HepG2 (cell line): ENCODE data around the gene NPHP4. TPM values are rescaled to one million over a fixed set of nuclear protein-coding genes. Genes with fewer than 3 reads are reported as not detected.

ENCODE experiments used
- ATAC-seq: fragments of 200-7000 bp; cut with Tn5 transposase; 3 replicates; pipeline ENCODE4 v1.9.1; 2020; ENCODE audit warnings: mild to moderate bottlenecking, moderate library complexity
- BruUV-seq: library from RNA; stranded (reverse); fragments of 400-500 nt; replicated peaks from 2 replicates; lab custom pipeline; 2021; lab: Mats Ljungman, UMichigan
- CTCF ChIA-PET: fragments of 300-600 bp; formaldehyde crosslinking; extraction: SDS; loops from one replicate; lab custom pipeline; 2021; ENCODE audit warnings: low total read pairs, inconsistent platforms, low intra/inter-chr PET ratio; lab: Yijun Ruan, JAX
- POLR2A ChIA-PET: fragments of 350-600 bp; sonication (Branson Sonifier 250); formaldehyde crosslinking; loops from one replicate; lab custom pipeline; 2020; ENCODE audit warnings: antibody characterized with exemption, inconsistent platforms; lab: Yijun Ruan, JAX
- DNase-seq: peaks from one replicate; pipeline ENCODE4 v3.0.0-alpha.2; 2015; ENCODE audit warnings: low spot score
- FAIRE-seq: peaks from 3 replicates; lab custom pipeline; 2011; peaks lifted over from hg19 to GRCh38; lab: Jason Lieb, UNC
- H2AFZ ChIP-seq: one replicate; pipeline ENCODE4 v1.6.1; 2011; ENCODE audit warnings: low read length, inconsistent platforms
- H3K27ac ChIP-seq: fragments of 300-600 bp; 3 replicates; pipeline ENCODE4 v1.8.0; 2011; ENCODE audit warnings: mixed run types, mild to moderate bottlenecking, mixed read lengths, low read length, inconsistent platforms; ENCODE audit not compliant: insufficient read depth; ENCODE audit errors: extremely low read length
- H3K27me3 ChIP-seq, 2 experiments: fragments of 200-600 bp in 1 of 2; 2 replicates in 1 of 2; 3 replicates in 1 of 2; pipeline versions ENCODE4 v1.6.0 to v1.8.0; 2011; ENCODE audit warnings: low read length in 2 of 2, mild to moderate bottlenecking in 2 of 2, moderate library complexity in 2 of 2, inconsistent platforms in 1 of 2; ENCODE audit not compliant: insufficient read depth in 2 of 2, control insufficient read depth in 1 of 2
- H3K36me3 ChIP-seq, 2 experiments: fragments of 200-600 bp in 1 of 2; replicated peaks in 1 of 2; 2 replicates in 1 of 2; 3 replicates in 1 of 2; pipeline versions ENCODE4 v1.5.1 to v1.8.0; 2011; ENCODE audit warnings: low read length in 2 of 2, inconsistent platforms in 1 of 2; ENCODE audit not compliant: insufficient read depth in 2 of 2, control insufficient read depth in 1 of 2
- H3K4me1 ChIP-seq: 2 replicates; pipeline ENCODE4 v1.5.1; 2012; ENCODE audit warnings: low read length, inconsistent platforms; ENCODE audit not compliant: insufficient read depth
- H3K4me2 ChIP-seq: 2 replicates; pipeline ENCODE4 v1.6.0; 2011; ENCODE audit warnings: low read depth, low read length, inconsistent platforms
- H3K4me3 ChIP-seq, 3 experiments: fragments of 200-600 bp in 1 of 3; sonication (generic), shearing (Covaris generic) in 1 of 3; replicated peaks in 1 of 3; 2 replicates each; pipeline ENCODE4 v1.5.1; 2011 to 2016; ENCODE audit warnings: low read length in 3 of 3, inconsistent platforms in 2 of 3, low read depth in 2 of 3, mild to moderate bottlenecking in 2 of 3, control low read depth in 1 of 3, mixed read lengths in 1 of 3; ENCODE audit not compliant: insufficient read depth in 1 of 3
- H3K79me2 ChIP-seq: one replicate; pipeline ENCODE4 v1.6.1; 2011; ENCODE audit warnings: low read length, inconsistent platforms; ENCODE audit not compliant: insufficient read depth
- H3K9ac ChIP-seq: 2 replicates; pipeline ENCODE4 v1.6.0; 2011; ENCODE audit warnings: mild to moderate bottlenecking, low read depth, low read length, inconsistent platforms; ENCODE audit not compliant: insufficient read depth
- H3K9me3 ChIP-seq: 2 replicates; pipeline ENCODE4 v1.5.1; 2012; ENCODE audit warnings: mild to moderate bottlenecking, low read length
- H4K20me1 ChIP-seq: 2 replicates; pipeline ENCODE4 v1.6.0; 2011; ENCODE audit warnings: inconsistent platforms, mild to moderate bottlenecking, low read length, moderate library complexity; ENCODE audit not compliant: insufficient read depth
- CAMTA2 ChIP-seq: sonication (generic); formaldehyde crosslinking; IDR thresholded peaks from 2 replicates; pipeline ENCODE4 v1.4.0; 2020; ENCODE audit warnings: mild to moderate bottlenecking, missing genetic modification reagents, borderline replicate concordance
- JDP2 ChIP-seq: sonication (generic); formaldehyde crosslinking; IDR thresholded peaks from 2 replicates; pipeline ENCODE4 v1.8.1; 2022; ENCODE audit warnings: missing genetic modification reagents, borderline replicate concordance
- NR2C2 ChIP-seq: sonication (generic); formaldehyde crosslinking; IDR thresholded peaks from 2 replicates; pipeline ENCODE4 v1.4.0; 2020; ENCODE audit warnings: missing genetic modification reagents, mild to moderate bottlenecking, moderate library complexity, borderline replicate concordance
- PHF20 ChIP-seq: sonication (generic); formaldehyde crosslinking; IDR thresholded peaks from 2 replicates; pipeline ENCODE4 v1.5.0; 2020; ENCODE audit warnings: mild to moderate bottlenecking, missing genetic modification reagents
- RCOR2 ChIP-seq: IDR thresholded peaks from 2 replicates; pipeline ENCODE4 v1.6.1; 2016; ENCODE audit warnings: missing biosample characterization, missing genetic modification reagents
- ZNF207 ChIP-seq: fragments of 450-650 bp; IDR thresholded peaks from 2 replicates; pipeline ENCODE4 v1.6.1; 2016; ENCODE audit warnings: antibody characterized with exemption, borderline replicate concordance
- ZNF280B ChIP-seq: sonication (generic); formaldehyde crosslinking; IDR thresholded peaks from 2 replicates; pipeline ENCODE4 v1.5.0; 2020; ENCODE audit warnings: missing genetic modification reagents, mild to moderate bottlenecking, borderline replicate concordance
- ZNF501 ChIP-seq: sonication (generic); formaldehyde crosslinking; IDR thresholded peaks from 2 replicates; pipeline ENCODE4 v1.5.1; 2020; ENCODE audit warnings: mild to moderate bottlenecking, moderate library complexity, missing genetic modification reagents
- ZNF567 ChIP-seq: sonication (generic); formaldehyde crosslinking; IDR thresholded peaks from 2 replicates; pipeline ENCODE4 v1.8.1; 2023; ENCODE audit warnings: mild to moderate bottlenecking, missing genetic modification reagents, borderline replicate concordance
- ZNF800 ChIP-seq: sonication (generic); formaldehyde crosslinking; IDR thresholded peaks from 2 replicates; pipeline ENCODE4 v1.4.0; 2020; ENCODE audit warnings: missing genetic modification reagents
- whole genome bisulfite sequencing: methylation state at CpG from one replicate; pipeline ENCODE4 v1.1.6; 2017; ENCODE audit warnings: low lambda C conversion rate; 5-methylcytosine and 5-hydroxymethylcytosine counted together
- in situ Hi-C: cut with HindIII; loops from 2 replicates; pipeline ENCODE4 v1.10.0; 2017; ENCODE audit warnings: low pct_unique_long_range_greater_than_20kb; ENCODE audit not compliant: extremely low pct_ligation_motif_present
- intact Hi-C: fragments of 100-400 bp; cut with micrococcal nuclease; formaldehyde crosslinking; loops from one replicate; pipeline ENCODE4 v1.10.0; 2022; ENCODE audit not compliant: unreplicated experiment
- polyA plus RNA-seq, 8 experiments: library from polyadenylated mRNA; depleted of rRNA in 3 of 8; stranded (reverse) in 7 of 8; unstranded in 1 of 8; fragments of >200 nt; fragmentation: Illumina TruSeq in 4 of 8; extraction: Trizol in 4 of 8; gene quantifications; 2 replicates each; pipeline versions ENCODE4 v1.2.1 to v1.2.3, GENCODE V29; 2011 to 2016; ENCODE audit warnings: low read depth in 4 of 8, missing spikeins in 1 of 8, mixed read lengths in 1 of 8; ENCODE audit not compliant: insufficient read depth in 1 of 8
- total RNA-seq, 5 experiments: library from RNA; depleted of rRNA; stranded (reverse); fragments of >200 nt; fragmentation: Illumina TruSeq; extraction: Trizol; gene quantifications; 2 replicates each; pipeline ENCODE4 v1.2.3, GENCODE V29; 2016; ENCODE audit warnings: low read depth in 1 of 5

The NPHP4 gene
- total and polyA plus RNA-seq, 2 of the 13 experiments (the other 11 are each of a cell fraction or from before 2014, with no cell fraction given), result 4.4 to 6.8 TPM

GRCh38 chr1:5918275-5918649 is 74.0 kb downstream of the NPHP4 start (continued):
- no peak for TF ChIP-seq JDP2 (CRISPR knock-in tag)
- TF ChIP-seq RCOR2, result no peak
- TF ChIP-seq, all 625 proteins: peak for 0

- Histone ChIP-seq H4K20me1 (no peaks in the 10 kb centered on the region), H3K79me2 (no peaks in the 10 kb centered on the region), H3K9me3 (no peaks in the 10 kb centered on the region), H3K9ac (no peak overlapping the region), H3K4me2 (no peak overlapping the region), H3K4me3 (no peak overlapping the region), H3K36me3 (peaks cover 2 to 6% of the 10 kb centered on the region in 2 experiments; a peak in 4 of 5 replicates), H2AFZ (no peak overlapping the region), H3K4me1 (peaks cover 27% of the 10 kb centered on the region), H3K27me3 (no peaks in the 10 kb centered on the region), H3K27ac (no peak overlapping the region)
- BruUV-seq, result no TSS peak
- in situ Hi-C loops, result loop anchor here (5.0 kb wide), 1 partner anchor 50 kb away; no protein-coding TSS in a partner anchor
- ATAC-seq, result no peak
- intact Hi-C loops, result loop anchor here (2.0 to 5.0 kb wide), 2 partner anchors 57 to 405 kb away; no protein-coding TSS in a partner anchor
- TF ChIP-seq ZNF501 (no peak), NR2C2 (CRISPR knock-in tag) (no peak)
- 97% methylated on average over 14 of the region's 14 CpGs for WGBS
- no peak for DNase-seq
- no peak for FAIRE-seq
- CTCF ChIA-PET, result no interaction called here
- POLR2A ChIA-PET, result no interaction called here
Measured at GRCh38 chr1:5917591-5918274, 74.5 kb downstream of the NPHP4 start.

GRCh38 chr1:5917281-5917590 is 75.0 kb downstream of the NPHP4 start:
- no peak overlapping the region for H3K27ac ChIP-seq
- intact Hi-C loops, result loop anchor here (2.0 to 5.0 kb wide), 2 partner anchors 58 to 405 kb away; no protein-coding TSS in a partner anchor
- H3K9ac ChIP-seq, result no peak overlapping the region
- peaks cover 27% of the 10 kb centered on the region for H3K4me1 ChIP-seq
- peaks cover 2 to 6% of the 10 kb centered on the region in 2 experiments; a peak in 4 of 5 replicates for H3K36me3 ChIP-seq
- H3K4me3 ChIP-seq, result no peak overlapping the region
- 95% methylated on average over 3 of the region's 3 CpGs for WGBS
- no peaks in the 10 kb centered on the region for H3K9me3 ChIP-seq
- no peak for ATAC-seq
- no peak for FAIRE-seq
- ChIA-PET POLR2A (interaction anchor here (1.2 kb wide), 1 partner anchor 16 kb away, joined by 3 read pairs; no protein-coding TSS in a partner anchor), CTCF (interaction anchor here (2.2 kb wide), 1 partner anchor 58 kb away, joined by 15 read pairs; no protein-coding TSS in a partner anchor)
- no TSS peak for BruUV-seq
- H4K20me1 ChIP-seq, result no peaks in the 10 kb centered on the region
- no peaks in the 10 kb centered on the region for H3K27me3 ChIP-seq
- in situ Hi-C loops, result loop anchor here (5.0 kb wide), 1 partner anchor 50 kb away; no protein-coding TSS in a partner anchor
- H2AFZ ChIP-seq, result no peak overlapping the region
- DNase-seq, result no peak
- H3K4me2 ChIP-seq, result no peak overlapping the region
- no peaks in the 10 kb centered on the region for H3K79me2 ChIP-seq
- TF ChIP-seq ZNF567, result no peak
- no peak for TF ChIP-seq ZNF800 (CRISPR knock-in tag)
- TF ChIP-seq CAMTA2 (CRISPR knock-in tag), result no peak
- TF ChIP-seq ZNF280B, result no peak
- TF ChIP-seq ZNF207, result no peak
- no peak for TF ChIP-seq PHF20 (CRISPR knock-in tag)
